GM21786 (cell line): ENCODE data around the gene CDK5R1.
A peak's percentile ranks its signal among the peaks of the same experiment; 100 is the strongest.

ENCODE experiments used
- ATAC-seq: cut with Tn5 transposase; IDR thresholded peaks from one replicate; pipeline ENCODE4 v1.9.1; 2021; ENCODE audit not compliant: unreplicated experiment

CDK5R1 gene

DNA sequence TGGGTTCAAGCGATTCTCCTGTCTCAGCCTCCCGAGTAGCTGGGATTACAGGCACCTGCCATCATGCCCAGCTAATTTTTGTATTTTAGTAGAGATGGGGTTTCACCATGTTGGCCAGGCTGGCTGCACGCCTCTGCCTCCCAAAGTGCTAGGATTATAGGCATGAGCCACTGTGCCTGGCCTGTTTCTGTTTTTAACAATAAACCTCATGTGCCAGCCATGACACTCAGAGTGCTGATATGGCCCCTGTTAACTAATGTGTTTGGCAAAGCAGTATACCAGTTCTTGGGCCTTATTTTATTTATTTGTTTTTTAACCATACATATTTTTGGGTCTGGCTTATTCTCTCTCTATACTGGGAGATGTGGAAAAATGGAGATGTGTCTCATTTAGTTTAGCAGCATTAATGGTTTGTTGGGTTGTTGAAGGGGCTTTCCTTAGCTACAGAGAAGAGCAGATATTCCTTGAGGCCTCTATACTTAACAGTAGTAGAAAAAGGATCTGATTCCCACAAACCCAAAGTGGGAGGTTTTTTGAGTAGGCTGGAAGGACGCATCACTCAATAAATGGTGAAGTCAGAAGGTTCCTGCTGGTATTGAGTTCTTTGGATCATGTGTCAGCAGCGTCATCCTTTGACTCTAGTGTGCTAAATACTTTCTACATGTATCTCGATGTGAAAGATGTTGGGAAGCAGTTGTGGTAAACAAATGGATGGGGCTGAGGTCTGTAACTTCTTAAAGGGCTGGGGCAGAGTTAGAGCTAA lies 16.2 kb upstream of the CDK5R1 start:
- ATAC-seq, result no peak

GRCh38 chr17:32471652-32472051 lies 15.1 kb upstream of the CDK5R1 start:
- ATAC-seq, result no peak

DNA sequence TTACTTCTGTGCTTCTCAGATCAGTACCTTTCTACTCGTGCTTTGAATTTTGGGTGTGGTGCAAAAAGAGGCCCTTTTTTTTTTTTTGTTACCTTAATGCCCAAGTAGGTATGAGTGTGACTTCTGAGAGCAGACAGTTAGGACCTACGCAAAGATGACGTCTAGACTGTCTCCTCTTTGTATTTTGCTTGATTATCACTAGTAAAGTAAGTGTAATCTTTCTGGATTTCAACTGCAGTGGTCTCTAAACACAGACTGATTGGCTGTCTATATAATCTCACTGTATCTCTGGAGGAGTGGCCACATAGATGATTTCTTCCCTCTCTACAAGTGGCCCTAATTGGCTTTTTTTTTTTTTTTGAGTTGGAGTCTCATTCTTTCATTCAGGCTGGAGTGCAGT lies 11.5 kb upstream of the CDK5R1 start:
- no peak for ATAC-seq

GRCh38 chr17:32477220-32477619 lies 9.6 kb upstream of the CDK5R1 start:
- no peak for ATAC-seq

GRCh38 chr17:32479074-32479617 lies 7.6 kb upstream of the CDK5R1 start:
- ATAC-seq, result no peak

DNA sequence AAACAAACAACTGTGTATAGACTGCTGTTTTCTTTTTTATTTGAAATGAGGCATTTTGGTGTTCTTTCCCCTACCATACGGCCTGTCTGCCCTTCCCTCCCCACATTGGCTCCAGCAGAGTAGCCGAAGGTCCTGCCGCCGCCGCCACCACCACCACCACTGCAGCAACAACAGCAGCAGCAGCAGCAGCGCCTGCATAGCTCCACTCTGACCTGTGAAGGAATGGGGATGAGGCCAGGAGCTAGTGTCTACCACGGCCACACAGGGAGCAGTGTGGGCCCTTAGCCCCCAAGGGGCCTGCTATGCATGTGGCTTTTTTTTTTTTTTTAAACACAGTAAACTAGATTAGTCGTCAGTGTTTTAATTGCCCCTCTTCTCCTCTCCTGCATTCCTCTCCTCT lies 5.6 kb upstream of the CDK5R1 start:
- no peak for ATAC-seq

GRCh38 chr17:32482568-32483320 lies 4.0 kb upstream of the CDK5R1 start:
- ATAC-seq, result no peak

- ATAC-seq, result no peak
Observed at GRCh38 chr17:32483451-32484019, 3.3 kb upstream of the CDK5R1 start.

- ATAC-seq, result no peak
Observed at GRCh38 chr17:32484041-32484461, 2.7 kb upstream of the CDK5R1 start.

DNA sequence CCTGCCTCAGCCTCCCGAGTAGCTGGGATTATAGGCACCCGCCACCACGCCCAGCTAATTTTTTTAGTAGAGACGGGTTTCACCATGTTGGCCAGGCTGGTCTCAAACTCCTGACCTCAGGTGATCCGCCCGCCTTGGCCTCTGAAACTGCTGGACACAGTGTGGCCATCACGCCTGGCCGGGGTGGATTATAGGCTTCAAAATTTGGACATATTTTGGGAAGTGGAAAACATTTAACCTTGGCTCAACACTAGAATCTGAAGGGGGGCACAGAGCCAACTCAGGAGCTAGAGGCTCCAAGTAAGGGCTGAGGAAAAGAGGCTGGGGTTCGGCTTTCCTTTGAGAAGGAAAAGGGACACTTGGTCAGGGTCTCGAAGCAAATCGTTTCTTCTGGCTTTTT lies 2.2 kb upstream of the CDK5R1 start:
- no peak for ATAC-seq

DNA sequence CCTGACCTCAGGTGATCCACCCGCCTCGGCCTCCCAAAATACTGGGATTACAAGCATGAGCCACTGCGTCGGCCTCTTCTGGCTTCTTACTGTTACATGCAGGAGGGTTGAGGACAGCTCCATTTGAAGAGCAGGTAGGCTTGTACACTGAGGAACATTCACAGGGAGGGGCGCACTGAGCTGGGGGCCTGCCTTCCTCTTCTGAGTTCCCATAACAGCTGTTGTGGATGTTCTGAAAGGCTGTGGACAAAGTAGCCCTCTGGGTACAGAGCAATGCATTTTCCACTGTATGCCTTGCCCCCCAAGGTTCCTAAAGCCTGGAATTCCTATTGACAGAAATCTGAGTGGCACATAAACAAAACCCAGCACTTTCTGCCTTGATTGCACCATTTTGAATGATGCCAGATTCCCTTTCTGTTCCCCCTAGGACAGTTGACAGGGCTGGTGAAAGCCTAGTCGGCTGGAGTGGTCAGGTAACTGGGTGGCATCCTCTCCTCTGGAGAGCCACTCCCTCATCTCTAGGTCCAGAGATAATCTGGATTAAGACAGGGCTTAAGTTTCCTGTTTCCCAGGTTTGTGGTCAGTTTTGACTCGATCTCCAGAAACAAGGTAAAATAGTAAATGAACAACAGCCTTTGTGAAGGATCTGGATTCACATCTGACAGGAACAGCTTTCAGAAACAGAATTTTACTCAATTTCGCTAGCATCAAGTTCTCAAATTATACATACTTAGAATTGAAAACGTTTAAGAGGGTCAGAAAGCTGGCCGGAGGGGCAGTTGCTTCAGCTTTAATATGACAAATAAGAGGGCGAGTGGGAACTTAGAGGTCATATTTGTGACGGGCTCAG lies 1.3 kb upstream of the CDK5R1 start:
- ATAC-seq, result no peak

DNA sequence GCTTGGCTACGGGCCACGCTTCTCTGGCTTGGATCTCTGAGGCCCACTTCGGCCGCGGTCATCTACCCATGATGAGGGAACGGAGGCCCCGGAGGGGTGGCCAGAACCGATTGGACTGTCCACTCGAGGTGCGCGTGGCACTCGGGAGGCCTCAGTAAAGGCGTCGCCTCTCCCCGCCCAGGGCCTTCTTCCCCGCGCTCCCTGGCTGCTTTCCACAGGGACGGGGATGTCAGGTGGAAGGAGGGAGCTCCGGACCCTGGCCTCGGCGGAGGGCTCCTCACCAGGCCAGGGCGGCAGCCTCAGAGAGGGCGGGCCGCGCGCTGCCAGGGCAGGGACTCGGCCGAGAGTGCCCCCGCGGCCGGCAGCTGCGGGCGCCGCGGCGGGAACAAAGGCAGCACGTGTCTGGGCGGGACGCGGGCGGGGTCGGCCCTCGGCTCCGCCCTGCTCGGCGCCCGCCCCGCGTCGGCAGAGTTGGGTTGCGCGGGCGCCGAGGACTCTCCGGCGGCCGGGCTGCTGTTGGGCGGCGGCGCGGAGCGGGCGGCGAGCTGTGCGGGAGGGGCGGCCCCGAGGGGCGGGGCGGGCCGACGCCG lies 587 bp upstream of the CDK5R1 start:
- peak; percentile 38 for ATAC-seq

DNA sequence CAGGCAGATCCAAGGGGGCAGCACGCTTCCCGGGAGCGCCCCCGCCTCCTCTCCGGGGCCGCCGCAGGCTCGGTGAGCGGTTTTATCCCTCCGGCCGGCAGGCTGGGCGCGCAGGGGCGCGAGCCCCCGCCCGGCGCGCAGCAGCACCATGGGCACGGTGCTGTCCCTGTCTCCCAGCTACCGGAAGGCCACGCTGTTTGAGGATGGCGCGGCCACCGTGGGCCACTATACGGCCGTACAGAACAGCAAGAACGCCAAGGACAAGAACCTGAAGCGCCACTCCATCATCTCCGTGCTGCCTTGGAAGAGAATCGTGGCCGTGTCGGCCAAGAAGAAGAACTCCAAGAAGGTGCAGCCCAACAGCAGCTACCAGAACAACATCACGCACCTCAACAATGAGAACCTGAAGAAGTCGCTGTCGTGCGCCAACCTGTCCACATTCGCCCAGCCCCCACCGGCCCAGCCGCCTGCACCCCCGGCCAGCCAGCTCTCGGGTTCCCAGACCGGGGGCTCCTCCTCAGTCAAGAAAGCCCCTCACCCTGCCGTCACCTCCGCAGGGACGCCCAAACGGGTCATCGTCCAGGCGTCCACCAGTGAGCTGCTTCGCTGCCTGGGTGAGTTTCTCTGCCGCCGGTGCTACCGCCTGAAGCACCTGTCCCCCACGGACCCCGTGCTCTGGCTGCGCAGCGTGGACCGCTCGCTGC lies 832 bp downstream of the CDK5R1 start:
- no peak for ATAC-seq

DNA sequence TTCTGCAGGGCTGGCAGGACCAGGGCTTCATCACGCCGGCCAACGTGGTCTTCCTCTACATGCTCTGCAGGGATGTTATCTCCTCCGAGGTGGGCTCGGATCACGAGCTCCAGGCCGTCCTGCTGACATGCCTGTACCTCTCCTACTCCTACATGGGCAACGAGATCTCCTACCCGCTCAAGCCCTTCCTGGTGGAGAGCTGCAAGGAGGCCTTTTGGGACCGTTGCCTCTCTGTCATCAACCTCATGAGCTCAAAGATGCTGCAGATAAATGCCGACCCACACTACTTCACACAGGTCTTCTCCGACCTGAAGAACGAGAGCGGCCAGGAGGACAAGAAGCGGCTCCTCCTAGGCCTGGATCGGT lies 1.4 kb downstream of the CDK5R1 start:
- ATAC-seq, result no peak

DNA sequence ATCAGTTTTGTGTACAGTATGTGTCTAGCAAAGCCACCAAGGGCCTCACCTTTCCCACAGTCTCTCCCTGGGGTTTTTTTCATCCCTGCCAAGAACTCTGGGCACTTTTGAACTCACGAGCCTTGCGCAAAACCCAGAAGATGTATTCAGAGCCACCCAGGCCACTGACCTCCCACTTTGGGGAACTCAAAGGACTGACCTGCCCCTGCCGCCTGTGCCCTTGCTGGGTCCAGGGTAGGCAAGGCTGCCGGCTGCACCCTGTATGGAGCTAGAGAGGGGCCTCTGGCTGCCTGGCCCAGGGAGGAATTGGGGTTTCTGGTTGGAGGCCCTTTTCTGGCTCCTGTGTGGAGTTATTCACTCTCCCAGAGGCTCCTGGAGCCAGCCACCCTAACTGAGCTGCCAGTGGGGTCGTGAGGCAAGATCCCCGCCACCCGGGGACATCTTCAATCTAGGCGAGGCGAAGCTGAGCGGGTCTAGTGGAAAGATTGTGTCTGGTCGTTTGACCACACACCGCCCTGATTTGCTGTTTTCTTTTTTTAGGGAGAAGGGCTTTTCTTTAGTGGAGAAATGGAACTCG lies 1.9 kb downstream of the CDK5R1 start:
- no peak for ATAC-seq

DNA sequence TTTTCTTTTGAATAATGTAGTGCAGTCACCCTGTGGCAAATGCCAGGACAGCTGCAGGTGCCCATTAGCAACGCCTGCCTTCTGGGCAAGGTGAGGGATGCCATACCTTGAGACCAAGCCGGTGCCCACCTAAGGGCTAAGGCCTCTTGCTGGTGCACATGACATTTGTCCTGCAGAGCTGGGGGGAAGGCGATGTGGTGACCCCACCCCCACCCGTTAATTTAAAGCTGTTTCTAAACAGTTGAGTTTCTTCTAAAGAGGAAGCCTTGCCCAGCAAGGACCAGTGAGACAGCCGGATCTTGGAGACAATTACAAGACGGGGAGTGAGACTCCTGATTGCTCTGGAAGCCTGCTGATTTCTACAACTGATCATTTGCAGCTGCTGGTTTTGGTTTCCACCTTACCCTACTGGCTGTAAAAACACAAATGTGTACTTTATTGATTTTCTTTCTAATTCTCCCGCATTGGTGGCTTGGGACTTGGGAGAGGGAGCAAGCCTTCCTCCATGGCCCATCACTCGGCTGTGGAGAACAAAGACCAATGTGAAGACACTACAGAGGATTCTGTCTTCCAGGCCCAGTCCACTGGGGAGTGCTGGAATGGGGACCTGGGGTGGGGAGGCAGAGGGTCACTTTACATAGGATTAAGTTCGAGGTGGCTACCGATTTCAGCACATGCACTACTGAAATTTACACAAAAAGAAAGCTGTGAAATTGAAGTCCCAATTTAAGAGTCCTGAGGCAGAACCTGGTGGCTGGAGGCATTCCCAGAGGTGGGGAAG lies 2.7 kb downstream of the CDK5R1 start:
- ATAC-seq, result no peak

- ATAC-seq, result no peak
Observed at GRCh38 chr17:32490101-32490482, 3.3 kb downstream of the CDK5R1 start.

DNA sequence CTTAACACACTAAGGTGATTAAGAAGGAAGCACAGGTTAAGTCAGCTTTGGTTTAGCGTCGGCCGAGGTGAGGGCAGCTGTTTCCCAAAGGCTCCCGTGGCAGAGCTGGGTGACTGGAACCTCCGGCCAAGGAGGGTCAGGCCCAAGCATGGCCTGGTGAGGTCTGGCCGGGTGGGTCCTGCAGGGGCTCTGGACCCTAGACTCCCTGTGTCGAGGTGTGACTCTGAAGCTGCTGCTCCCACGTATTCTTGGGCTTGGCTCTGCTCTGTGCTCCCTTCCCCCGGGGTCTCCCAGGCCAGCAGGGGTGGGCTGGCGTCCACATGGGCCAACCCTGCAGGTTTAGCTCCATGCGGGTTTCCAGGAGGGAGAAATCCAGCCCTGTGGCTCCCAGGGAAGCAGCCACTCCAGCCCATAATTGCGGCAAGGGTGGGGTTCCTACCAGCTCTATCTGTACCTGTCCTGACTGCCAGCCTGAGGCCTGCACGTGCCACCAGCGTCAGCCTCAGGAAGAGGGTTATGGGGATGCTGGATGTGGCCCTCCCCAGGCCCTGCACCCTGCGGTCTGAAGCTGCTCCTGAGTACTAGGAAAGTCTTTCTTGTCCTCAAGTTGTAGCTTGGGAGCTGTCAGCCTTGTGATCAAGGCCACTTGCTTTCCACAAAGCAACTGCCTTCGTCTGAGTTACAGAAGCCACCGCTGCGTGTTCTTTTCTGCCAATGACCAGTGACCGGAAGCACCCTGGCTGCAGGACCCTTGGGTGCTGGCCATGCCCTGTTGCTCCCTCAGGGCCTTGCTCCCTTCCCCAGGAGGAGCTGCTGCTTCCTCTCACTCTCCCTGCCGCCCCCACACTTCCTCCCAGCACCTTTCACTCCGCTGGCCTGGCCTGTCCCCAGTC lies 4.8 kb downstream of the CDK5R1 start:
- ATAC-seq, result no peak
